Brain microvascular endothelial cell (primary cell): ENCODE data around the gene NECAB2.

Experiments
- DNase-seq: peaks from one replicate; pipeline ENCODE4 v3.0.0-alpha.2; 2020
- H3K27ac ChIP-seq: fragments of 250-450 bp; sonication (Bioruptor Pico); 2 replicates; pipeline ENCODE4 v1.5.1; 2020; ENCODE audit warnings: mild to moderate bottlenecking, moderate library complexity
- H3K27me3 ChIP-seq: fragments of 250-450 bp; sonication (Bioruptor Pico); replicated peaks from 2 replicates; pipeline ENCODE4 v1.5.1; 2020; ENCODE audit warnings: mild to moderate bottlenecking
- H3K36me3 ChIP-seq: fragments of 250-450 bp; sonication (Bioruptor Pico); replicated peaks from 2 replicates; pipeline ENCODE4 v1.5.1; 2020; ENCODE audit warnings: mild to moderate bottlenecking
- H3K4me3 ChIP-seq: 2 replicates; pipeline ENCODE4 v1.5.1; 2011; ENCODE audit warnings: low read depth, mild to moderate bottlenecking, control low read depth, low read length, moderate library complexity
- CTCF ChIP-seq: IDR thresholded peaks from 2 replicates; pipeline ENCODE4 v1.5.1; 2011; ENCODE audit warnings: low read depth, mild to moderate bottlenecking, moderate library complexity, low read length, control low read depth, inconsistent platforms; ENCODE audit errors: missing control alignments
- in situ Hi-C: cut with HindIII; loops from 2 replicates; pipeline ENCODE4 v1.10.0; 2017; ENCODE audit warnings: low sequenced_read_pairs, low pct_ligation_motif_present

NECAB2 gene

GRCh38 chr16:83968306-83968851 lies 335 bp downstream of the NECAB2 start:
- in situ Hi-C loops: no loop called here
- no peak overlapping the region for H3K27ac ChIP-seq
- no peak for TF ChIP-seq CTCF
- peaks cover 12% of the 10 kb centered on the region for H3K27me3 ChIP-seq
- DNase-seq: no peak
- no peaks in the 10 kb centered on the region for H3K36me3 ChIP-seq
- peak overlapping the region; percentile 15 for H3K4me3 ChIP-seq

- H3K27me3 ChIP-seq: peaks cover 12% of the 10 kb centered on the region
- TF ChIP-seq CTCF: no peak
- in situ Hi-C loops: no loop called here
These were observed 1.0 kb downstream of the NECAB2 start for GRCh38 chr16:83968891-83969649.

GRCh38 chr16:83969771-83970429 lies 1.9 kb downstream of the NECAB2 start:
- no peak overlapping the region for H3K4me3 ChIP-seq
- no peak overlapping the region for H3K27ac ChIP-seq
- DNase-seq: no peak
- in situ Hi-C loops: no loop called here
- no peaks in the 10 kb centered on the region for H3K36me3 ChIP-seq
- TF ChIP-seq CTCF: no peak
- peaks cover 12% of the 10 kb centered on the region for H3K27me3 ChIP-seq

More at GRCh38 chr16:83968891-83969649, 1.0 kb downstream of the NECAB2 start:
- Histone ChIP-seq H3K27ac (no peak overlapping the region), H3K36me3 (no peaks in the 10 kb centered on the region), H3K4me3 (no peak overlapping the region)
- DNase-seq: no peak

GRCh38 chr16:83970430-83970815 lies 2.4 kb downstream of the NECAB2 start:
- no peak overlapping the region for H3K4me3 ChIP-seq
- no peak for TF ChIP-seq CTCF
- in situ Hi-C loops: no loop called here
- H3K36me3 ChIP-seq: no peaks in the 10 kb centered on the region
- peaks cover 12% of the 10 kb centered on the region for H3K27me3 ChIP-seq
- DNase-seq: no peak
- no peak overlapping the region for H3K27ac ChIP-seq

GRCh38 chr16:83971165-83972130 lies 3.4 kb downstream of the NECAB2 start:
- Histone ChIP-seq H3K27ac (no peak overlapping the region), H3K36me3 (no peaks in the 10 kb centered on the region), H3K27me3 (peaks cover 12% of the 10 kb centered on the region), H3K4me3 (no peak overlapping the region)
- in situ Hi-C loops: no loop called here
- no peak for DNase-seq
- no peak for TF ChIP-seq CTCF
